HG03064 (cell line): ENCODE measurements around the gene TFAP2A.

Source experiments
- ATAC-seq: cut with Tn5 transposase; IDR thresholded peaks from one replicate; pipeline ENCODE4 v1.9.1; 2021; ENCODE audit warnings: low read depth; ENCODE audit not compliant: unreplicated experiment

The TFAP2A gene

DNA sequence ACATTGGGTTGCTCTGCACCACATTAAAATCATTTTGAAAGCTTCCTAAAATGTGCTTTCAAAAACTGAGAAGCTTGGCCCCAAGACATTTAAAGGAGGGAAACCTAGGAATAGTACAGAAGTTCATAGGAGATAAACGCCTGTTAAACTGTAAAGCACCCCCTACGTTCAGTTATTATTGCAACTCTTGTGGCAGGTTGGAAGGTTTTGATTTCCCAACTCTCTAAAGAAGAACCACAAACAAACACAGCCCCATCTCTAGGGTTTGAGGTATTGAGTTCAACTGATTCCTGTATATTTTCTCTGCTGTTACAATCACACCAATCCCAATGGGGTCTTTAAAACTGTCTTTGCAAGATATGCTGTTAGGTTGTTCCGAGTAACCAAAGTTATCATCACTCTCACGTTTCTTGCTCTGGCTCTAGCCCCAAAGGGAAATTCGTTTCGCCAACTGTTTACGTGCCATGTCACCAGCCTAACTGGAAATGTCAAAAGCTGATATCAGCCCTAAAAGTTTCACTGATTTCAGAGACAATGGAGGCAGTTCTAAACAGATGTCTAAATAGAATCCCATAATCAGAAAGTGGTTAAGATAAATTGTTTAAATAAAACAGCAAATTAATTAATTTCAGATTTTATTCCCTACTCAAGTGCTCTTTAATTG is 12.1 kb downstream of the TFAP2A start:
- no peak for ATAC-seq

DNA sequence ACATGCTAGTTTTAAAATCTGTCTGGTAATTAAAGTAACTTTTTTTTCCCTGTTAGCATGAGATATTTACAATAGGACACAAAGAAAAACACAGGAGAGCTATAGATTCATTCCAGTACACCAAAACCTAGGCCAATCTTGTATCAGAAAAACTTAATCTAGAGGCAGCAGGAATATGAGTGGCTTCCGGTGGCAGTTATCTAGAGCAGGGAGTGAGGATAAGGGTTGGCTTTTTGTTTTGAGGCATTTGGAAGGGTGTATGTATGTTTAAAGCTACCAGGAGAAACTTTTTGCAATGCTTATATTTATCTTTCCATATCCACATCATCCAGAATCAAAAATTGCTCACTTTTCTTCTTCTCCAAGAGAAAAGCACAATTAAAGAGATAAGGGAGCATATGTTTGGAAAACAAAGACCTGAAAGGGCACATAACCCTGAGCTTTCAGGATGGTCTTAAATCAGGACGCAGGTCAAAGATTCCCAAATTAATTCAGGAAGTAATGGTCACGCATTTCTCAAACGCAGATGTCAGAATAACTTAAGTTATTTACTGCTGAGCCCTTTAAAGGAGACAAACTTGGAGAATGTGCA is 13.1 kb downstream of the TFAP2A start:
- ATAC-seq, result no peak

DNA sequence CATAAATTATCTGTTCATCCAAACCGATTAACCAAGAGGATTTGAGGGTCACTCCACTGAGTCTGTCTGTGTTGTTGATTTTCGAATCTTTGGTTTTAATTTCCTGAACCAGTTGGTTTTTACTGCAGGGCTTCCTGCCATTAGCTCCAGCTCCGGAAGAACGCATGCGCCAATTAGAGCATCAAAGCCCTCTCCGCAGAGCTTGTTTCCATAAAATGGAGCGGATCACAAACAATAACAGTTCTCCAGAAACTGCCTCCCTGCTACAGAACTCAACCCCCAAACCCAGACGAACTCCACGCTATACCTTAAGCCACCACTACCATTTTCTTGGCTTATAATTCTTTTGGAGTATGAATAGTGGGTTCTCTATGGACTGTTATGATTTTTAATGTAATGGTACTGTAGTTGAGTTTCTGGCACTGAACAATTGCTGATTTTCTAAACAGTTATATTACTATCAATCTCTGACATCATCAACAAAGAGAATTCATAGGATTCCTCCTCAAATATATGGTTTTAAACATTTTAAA is 13.8 kb downstream of the TFAP2A start:
- no peak for ATAC-seq

DNA sequence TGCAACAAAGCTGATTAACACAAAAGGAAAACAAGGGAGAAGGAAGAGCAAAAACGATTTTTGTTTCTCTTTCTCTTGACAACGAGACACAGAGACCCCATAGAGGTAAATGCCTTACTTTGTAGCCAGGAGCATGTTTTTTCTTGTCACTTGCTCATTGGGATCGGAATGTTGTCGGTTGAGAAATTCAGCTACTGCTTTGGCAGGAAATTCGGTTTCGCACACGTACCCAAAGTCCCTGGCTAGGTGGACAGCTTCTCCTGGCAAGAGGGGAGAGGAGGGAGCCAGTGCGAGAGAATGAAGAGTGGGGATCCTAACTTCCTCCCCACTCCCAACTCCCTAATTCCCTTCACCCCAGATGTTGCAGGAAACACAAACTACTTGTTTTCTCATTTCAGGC is 14.5 kb downstream of the TFAP2A start:
- ATAC-seq, result no peak

DNA sequence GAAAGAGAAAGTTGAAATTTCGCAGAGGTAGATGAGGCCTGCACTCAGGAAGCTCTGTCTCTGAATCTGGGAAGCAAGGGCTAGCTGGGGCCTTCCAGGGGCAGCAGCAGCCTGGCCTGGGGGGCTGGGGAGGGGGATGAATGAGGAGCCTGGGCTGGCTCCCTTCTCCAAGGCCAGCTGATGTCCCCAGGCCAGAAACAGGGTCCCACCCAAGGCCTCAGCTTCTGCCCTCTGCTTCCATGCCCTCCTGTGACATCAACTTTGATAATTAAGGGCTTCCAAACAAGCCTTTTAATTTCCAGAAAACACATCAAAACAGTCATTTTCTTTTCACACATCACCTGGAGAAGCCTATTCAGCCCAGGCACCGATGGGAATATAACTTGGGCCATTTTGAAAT is 15.4 kb downstream of the TFAP2A start:
- no peak for ATAC-seq

DNA sequence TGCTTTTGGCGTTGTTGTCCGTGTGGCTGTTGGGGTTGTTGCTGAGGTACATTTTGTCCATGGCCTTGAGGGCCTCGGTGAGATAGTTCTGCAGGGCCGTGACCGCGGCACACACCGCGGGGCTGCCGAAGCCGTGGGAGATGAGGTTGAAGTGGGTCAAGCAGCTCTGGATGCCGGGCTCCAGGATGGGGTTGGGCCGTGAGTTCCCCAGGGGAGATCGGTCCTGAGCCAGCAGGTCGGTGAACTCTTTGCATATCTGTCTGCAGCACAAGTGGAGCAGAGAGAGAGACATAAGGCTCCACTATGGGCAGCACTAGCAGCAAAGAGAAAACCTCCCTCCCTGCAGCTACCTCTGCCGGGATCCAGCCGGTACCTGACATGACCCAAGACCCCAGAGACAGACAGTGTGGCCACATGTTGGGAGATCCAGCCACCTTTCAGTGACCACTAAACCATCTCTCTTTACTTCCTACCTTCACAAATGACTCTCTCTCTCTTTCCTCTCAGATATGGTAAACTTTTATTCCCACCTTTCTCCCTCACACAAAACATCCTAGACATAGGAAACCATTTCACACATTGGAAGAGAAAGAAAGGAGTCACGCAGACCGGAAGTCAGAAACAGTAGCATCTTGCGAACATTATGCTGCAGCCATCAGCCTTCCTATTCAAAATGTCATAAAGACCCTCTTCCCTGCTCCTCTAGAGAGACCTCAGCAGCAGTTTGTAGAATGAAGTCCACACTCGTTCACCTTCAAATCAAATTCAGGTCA is 16.2 kb downstream of the TFAP2A start:
- ATAC-seq, result no peak

DNA sequence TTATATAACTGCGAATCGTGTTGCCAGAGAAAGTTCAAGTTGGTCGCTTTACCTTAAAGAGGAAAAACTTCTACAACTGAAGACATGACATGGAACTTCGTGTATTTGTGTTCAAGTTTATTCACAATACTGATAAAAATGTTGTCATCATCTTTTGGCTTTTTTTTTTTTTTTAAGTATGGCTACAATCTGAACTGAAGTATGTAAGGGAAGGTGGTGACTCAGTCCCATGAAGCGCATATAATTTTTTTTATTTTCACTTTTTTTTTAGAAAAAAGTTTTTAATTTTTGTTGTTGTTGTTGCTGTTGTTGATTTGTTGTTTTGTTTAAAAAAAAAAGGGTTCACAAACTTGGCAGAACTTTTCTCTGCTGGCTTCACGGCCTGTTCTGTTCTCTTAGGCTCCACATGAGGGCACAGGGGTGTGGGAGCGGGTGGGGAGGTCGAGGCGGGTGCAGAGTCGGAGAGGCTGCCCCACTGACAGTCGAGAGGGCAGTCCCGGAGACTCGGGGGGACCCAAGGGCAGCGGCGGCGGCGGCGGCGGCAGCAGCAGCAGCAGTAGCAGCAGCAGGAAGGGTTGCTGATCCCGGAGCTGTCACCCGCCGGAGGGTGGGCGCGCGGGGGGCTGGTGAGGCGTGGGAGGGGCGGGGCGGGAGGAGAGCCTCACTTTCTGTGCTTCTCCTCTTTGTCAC is 17.0 kb downstream of the TFAP2A start:
- ATAC-seq, result no peak

DNA sequence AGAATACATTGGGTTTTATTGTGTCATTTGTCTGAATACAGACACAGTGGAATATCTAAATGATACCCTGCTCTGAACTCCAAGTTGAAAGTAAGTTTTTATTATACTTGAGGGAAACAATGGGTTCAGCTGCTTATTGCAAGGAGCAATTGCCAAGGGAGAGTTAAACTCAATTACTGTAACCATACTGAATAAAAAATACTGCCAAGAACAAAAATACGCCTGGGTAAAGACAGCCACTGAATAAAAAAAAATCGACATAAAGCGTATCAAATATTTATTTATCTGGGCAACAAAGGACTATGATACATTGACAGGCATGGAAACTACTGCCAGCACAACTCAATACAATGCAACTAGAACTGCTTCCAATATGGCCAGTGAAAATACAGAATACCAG is 18.1 kb downstream of the TFAP2A start:
- no peak for ATAC-seq

DNA sequence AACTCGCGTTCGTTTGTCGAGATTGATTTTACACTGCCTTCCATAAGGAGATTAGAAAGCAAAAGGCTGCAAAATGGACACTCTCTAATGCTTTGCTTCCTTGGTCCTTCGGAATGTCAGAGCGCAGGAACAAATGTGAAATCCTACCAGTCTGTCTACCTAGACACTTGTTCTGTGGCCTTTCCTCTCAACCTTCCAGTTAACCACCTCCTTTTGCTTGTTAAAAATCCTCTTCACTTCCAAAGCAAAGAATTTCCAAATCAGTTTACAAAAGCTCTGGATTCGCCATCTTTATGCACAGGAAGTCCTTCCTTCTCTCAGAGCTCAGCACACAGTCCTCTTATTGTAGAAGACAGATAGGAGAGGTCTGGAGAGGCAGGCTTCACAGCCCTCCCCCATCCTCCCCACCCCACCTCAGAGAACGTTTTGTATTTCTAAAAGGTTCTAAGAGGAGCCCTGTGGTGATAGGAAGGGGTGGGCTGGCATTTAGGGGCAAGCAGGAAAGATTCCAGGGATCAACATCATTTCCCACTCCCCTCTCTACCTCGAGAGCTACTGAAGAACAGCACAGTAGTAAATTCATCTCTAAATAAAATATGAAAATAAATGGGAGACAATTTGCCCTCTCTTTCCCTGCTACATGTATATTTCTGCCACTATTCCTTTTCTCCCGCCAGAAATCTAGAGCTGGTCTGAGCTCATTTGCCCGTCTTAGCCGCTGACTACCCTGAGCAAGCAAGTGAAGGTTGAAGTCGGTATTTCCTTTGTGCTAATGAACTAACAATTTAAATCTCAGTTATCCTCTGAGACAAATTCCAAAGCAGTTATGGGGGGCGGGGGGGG is 18.9 kb downstream of the TFAP2A start:
- ATAC-seq, result no peak

DNA sequence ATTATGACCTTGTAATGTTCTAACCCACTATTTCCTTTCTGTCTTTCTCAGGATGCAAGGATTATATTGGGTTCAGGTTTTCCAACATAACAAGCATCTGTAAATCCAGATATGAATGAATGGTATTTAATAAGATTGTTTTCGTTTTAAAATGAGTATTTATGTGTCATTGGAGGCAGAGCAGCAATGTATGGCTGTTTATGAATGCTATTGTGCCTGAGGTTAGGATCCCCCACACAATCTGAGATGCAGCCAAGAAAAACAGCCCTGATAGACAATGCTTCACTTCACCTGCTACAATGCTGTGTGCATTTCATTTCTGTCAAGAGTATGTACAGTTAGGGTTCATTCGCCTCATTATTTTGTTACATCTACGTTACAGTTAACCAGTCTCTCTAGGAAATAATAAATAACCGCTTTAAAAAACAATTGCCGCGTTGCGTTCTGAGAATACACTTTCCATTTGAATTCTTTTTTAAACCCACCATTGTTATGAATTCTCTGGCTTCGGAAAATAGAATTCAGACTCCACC is 19.6 kb downstream of the TFAP2A start:
- ATAC-seq, result no peak

DNA sequence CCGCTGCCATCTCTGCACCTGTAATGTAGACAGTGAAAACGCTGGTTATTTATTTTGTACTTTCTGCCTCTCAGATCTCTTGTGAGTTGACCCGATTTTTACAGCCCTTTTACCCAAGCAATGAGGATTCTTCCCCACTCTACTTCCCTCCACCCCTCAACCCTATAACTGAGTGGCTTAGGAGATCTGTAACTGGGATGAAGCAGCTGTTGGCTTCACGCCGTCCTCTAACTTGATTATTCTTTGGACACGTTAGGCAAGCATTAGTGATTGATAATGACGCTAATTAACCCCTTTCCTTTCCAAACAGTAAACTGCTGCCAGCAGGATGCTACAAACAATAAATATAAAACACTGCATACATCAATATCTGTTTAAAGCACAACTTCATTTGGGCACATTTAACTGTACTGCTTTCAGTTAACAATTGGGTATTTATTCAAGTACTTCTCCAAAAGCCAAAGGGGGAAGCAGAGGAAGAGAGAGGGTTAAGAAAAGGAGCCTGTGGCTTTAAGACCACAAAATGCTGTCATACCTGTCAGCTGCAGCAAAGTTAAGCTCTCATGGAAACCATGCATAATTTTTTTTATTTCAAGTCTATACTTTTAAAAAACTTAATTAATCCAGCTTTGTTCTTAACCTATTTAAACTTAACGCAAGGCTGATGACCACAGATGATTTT is 21.2 kb downstream of the TFAP2A start:
- ATAC-seq, result no peak

DNA sequence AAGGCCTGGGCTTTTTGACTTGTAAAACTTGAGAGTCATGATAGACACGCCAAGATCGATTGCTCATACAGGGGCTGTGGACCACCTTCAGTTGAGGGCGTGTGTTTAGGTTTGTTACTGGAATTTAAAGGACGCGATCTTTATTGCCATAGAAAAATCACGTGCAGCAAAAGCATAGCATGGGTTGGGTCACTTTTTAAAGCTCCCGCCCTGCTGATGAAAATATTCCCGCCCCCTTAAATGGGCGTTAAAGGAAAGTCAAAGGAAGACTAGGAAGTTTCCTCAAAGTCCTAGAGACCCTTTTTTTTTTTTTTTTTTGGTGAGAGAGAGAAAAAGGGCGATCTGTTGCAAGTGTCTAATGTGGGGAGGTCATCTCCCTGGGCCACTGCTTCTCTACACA is 23.1 kb downstream of the TFAP2A start:
- ATAC-seq, result no peak

DNA sequence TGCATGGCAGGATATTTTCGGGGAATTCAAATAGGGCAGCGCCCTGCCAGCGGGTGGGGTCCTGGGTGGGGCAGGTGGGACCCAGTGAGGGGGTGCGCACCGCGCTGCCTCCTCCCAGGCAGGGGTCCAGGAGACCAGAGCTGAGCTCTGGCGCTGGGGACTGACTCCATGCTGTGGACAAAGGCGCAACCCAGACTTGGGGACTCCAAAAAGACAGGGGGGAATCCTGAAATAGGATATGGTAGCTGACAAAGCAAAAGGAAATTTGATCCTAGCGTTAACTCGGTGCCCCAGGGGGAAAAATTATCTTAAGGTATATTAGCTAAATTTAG is 23.6 kb downstream of the TFAP2A start:
- no peak for ATAC-seq

DNA sequence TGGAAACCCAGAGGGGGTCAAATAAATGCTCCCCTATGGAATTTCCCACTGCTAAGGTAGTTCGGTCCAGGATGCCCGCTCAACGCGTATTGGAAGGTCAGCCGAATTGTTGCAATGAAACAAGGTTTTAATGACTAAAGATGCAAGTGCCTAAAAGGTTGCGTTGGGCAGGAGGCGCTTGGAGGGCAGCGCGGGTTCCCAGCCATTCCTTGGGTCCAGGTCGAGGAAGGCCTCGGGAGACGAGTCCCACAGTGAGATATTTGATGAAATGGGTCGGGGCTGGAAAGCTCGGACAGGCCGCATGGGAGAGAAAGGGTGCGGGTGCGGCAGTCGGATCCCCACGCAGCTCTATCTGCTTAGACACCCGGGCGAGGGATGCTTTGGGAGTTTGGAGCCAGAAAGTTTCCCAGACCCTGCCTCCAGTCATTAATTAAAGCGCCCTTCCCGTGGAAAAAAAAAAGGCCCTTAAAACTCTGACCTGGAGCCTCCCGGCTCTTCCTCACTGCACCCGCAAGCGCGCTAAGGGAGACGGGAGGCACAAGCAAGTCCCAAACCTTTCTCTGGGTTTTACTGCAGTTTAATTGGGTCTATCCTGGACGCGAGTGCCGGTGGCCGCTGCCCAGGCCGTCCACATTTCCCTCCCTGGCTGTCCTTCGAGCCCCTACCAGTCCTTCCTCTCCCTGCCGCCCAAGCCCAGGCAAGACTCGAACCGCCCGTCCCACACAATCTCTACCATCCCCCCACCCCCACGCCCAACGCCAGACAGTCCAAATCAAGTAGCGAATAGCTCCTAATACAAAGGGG is 24.2 kb downstream of the TFAP2A start:
- no peak for ATAC-seq

DNA sequence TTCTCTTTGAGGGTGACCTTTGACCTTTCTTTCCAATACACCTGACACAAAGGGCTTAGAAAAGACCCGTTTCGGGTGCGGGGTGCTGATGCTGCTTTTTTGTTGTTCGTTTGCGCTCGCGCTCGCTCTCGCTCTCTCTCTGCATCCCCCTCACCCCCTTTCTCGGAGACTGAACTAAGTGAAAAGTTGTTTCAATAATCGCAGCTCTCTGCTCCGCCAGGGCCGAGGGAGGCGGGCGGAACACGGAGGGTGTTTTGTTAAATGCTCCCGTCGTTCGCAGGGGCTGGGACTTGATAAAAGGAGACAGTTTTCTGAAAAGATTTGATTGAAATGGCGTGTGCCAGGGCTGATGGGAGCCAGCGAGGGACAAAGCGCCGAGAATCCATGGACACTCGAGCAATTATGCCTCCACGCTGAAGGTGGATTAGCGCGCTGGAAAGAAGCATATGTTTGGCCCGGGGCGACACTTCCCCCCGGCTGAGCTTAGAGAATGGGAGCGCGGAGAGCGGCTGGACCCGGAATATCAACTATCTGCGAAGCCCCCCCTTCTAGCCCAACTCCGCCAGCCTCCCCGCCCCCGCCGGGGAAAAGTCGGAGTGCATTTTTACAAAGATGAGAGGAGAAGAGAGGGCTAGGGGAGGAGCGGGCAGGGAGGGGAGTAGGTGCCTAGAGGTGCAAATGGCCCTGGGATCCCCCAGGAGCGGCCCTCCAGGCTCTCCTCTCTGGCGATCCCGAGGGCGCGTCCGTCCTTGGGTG is 25.0 kb downstream of the TFAP2A start:
- no peak for ATAC-seq

DNA sequence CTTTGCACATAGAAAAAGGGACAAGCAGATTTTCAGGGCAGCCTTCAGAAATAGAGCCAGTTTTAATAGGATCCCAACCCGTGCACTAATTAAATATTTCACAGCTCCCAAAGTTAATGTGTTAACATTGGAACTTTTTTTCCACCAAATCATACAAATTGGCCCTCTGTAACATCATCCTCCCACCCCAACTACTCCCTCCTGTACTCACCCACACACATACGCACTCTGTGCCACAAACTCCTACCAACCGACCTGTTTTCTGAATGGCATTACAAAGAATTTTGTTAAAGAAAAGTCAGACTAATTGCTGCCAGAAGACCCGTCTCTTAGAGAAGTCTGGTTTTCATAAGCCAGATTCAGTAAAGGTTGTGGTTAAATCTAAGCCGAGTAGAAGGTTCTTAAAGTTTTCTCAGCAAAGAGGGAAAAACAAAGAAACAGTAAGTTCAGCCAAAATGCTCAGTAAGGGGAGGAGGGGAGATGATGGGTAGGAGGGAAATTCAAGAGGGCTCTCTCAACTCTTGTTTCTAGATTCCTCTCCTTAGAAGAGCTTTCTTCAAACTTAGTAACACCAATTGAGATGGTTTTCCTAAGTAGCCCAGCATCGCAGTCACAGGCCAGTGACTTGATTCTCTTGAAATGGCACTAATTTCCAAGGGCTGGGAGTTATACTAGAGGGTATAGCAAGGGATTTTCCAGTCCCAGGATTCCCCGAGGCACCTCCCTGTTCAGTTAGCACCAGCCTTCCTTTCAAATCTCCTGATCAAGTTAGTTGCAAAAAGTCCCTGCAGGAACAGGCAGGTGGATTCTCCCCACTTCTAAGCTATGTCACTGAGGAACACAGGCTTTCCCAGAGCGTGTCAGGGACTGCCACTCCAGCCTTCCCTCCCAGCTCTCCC is 27.9 kb downstream of the TFAP2A start:
- no peak for ATAC-seq

DNA sequence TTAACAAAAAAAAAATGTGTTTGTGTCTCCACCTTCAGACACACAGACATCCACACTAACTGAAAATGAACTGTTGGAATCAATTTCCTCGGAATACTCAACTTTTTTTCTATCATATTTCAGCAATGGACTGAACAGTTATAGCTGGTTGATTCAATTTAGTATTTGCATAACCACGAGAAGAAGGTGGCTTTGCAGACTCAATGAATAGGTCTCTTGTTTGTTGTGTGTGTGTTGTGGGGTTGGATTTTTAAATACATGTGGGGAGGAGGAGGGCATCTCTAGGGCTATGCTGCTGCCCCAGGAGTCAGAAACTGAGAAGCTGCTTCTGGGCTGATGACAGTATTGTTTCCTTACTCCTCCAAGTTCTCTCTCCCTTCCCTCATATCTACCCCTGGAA is 28.7 kb downstream of the TFAP2A start:
- ATAC-seq, result no peak
